Endothelial cell of umbilical vein (primary cell): ENCODE measurements around the gene PPM1N. TPM values are rescaled to one million over a fixed set of nuclear protein-coding genes. Genes with fewer than 3 reads are reported as not detected.

Experiments
- BruUV-seq: library from RNA; stranded (reverse); fragments of 400-500 nt; replicated peaks from 2 replicates; lab custom pipeline; 2021; lab: Mats Ljungman, UMichigan
- CTCF ChIA-PET: fragments of 300-600, 350-600 bp; sonication (Branson Sonifier 250); formaldehyde crosslinking; loops from one replicate; lab custom pipeline; 2021; ENCODE audit warnings: antibody characterized with exemption, inconsistent platforms; lab: Charles Lee
- POLR2A ChIA-PET: fragments of 300-600, 350-600 bp; sonication (Branson Sonifier 250); formaldehyde crosslinking; loops from one replicate; lab custom pipeline; 2021; ENCODE audit warnings: antibody characterized with exemption, inconsistent platforms; lab: Charles Lee
- DNase-seq: peaks from one replicate; pipeline ENCODE4 v3.0.0-alpha.2; 2011; ENCODE audit warnings: low read depth, low spot score
- FAIRE-seq: peaks from 2 replicates; lab custom pipeline; 2011; peaks lifted over from hg19 to GRCh38; lab: Jason Lieb, UNC
- H2AFZ ChIP-seq: 2 replicates; pipeline ENCODE4 v1.6.0; 2012; ENCODE audit warnings: low read depth, low read length, control low read depth, inconsistent platforms
- H3K27ac ChIP-seq: 2 replicates; pipeline ENCODE4 v1.5.1; 2011; ENCODE audit warnings: low read depth, mild to moderate bottlenecking, control low read depth, low read length, moderate library complexity; ENCODE audit not compliant: insufficient read depth
- H3K27me3 ChIP-seq, 2 experiments: 2 replicates each; pipeline versions ENCODE4 v1.6.0 to v1.6.1; 2011; ENCODE audit warnings: low read length in 2 of 2, mixed read lengths in 1 of 2; ENCODE audit not compliant: control insufficient read depth in 2 of 2, insufficient read depth in 2 of 2
- H3K36me3 ChIP-seq, 2 experiments: 2 replicates in 1 of 2; 3 replicates in 1 of 2; pipeline ENCODE4 v1.5.1; 2011; ENCODE audit warnings: low read length in 2 of 2, mild to moderate bottlenecking in 1 of 2, moderate library complexity in 1 of 2; ENCODE audit not compliant: control insufficient read depth in 2 of 2, insufficient read depth in 2 of 2; ENCODE audit errors: extremely low read depth in 1 of 2
- H3K4me1 ChIP-seq: 3 replicates; pipeline ENCODE4 v1.5.1; 2011; ENCODE audit warnings: mild to moderate bottlenecking, low read length; ENCODE audit not compliant: control insufficient read depth, insufficient read depth; ENCODE audit errors: extremely low read depth
- H3K4me2 ChIP-seq: 2 replicates; pipeline ENCODE4 v1.6.1; 2011; ENCODE audit warnings: low read length, control low read depth, mixed read lengths; ENCODE audit not compliant: insufficient read depth
- H3K4me3 ChIP-seq, 3 experiments: fragments of 200-600 bp in 1 of 3; sonication (generic), shearing (Covaris generic) in 1 of 3; replicated peaks in 1 of 3; 2 replicates each; pipeline ENCODE4 v1.5.1; 2011 to 2016; ENCODE audit warnings: control low read depth in 3 of 3, low read length in 3 of 3, mild to moderate bottlenecking in 2 of 3, inconsistent platforms in 1 of 3, low read depth in 1 of 3, moderate library complexity in 1 of 3; ENCODE audit not compliant: insufficient read depth in 1 of 3
- H3K79me2 ChIP-seq: 2 replicates; pipeline ENCODE4 v1.6.0; 2012; ENCODE audit warnings: low read length, inconsistent platforms; ENCODE audit not compliant: control insufficient read depth, insufficient read depth
- H3K9ac ChIP-seq: replicated peaks from 2 replicates; pipeline ENCODE3; 2011; ENCODE audit warnings: low read length, control low read depth; ENCODE audit not compliant: insufficient read depth; ENCODE audit errors: extremely low read depth
- H3K9me1 ChIP-seq: replicated peaks from 3 replicates; pipeline ENCODE4 v1.6.0; 2011; ENCODE audit warnings: mild to moderate bottlenecking, low read length; ENCODE audit not compliant: control insufficient read depth, insufficient read depth; ENCODE audit errors: extremely low read depth
- H3K9me3 ChIP-seq: replicated peaks from 2 replicates; pipeline ENCODE4 v1.5.1; 2012; ENCODE audit warnings: low read length, inconsistent platforms; ENCODE audit not compliant: control insufficient read depth, insufficient read depth
- H4K20me1 ChIP-seq: replicated peaks from 2 replicates; pipeline ENCODE3; 2011; ENCODE audit warnings: mild to moderate bottlenecking, low read length; ENCODE audit not compliant: control insufficient read depth, insufficient read depth; ENCODE audit errors: extremely low read depth
- CTCF ChIP-seq, 2 donors: IDR thresholded peaks; 1 replicate in 1 of 2; 2 replicates in 1 of 2; pipeline ENCODE4 v1.5.1; 2011; ENCODE audit warnings: low read length in 2 of 2, mild to moderate bottlenecking in 2 of 2, moderate library complexity in 2 of 2, control low read depth in 1 of 2, inconsistent platforms in 1 of 2, low read depth in 1 of 2; ENCODE audit not compliant: insufficient read depth in 1 of 2; ENCODE audit errors: extremely low read depth in 1 of 2
- EZH2 ChIP-seq: IDR thresholded peaks from 2 replicates; pipeline ENCODE4 v1.6.1; 2012; ENCODE audit warnings: borderline replicate concordance, low read depth, mild to moderate bottlenecking, moderate library complexity, low read length, inconsistent platforms; ENCODE audit not compliant: severe bottlenecking
- FOS ChIP-seq: IDR thresholded peaks from 2 replicates; pipeline ENCODE4 v1.6.1; 2011; ENCODE audit warnings: mild to moderate bottlenecking, low read length, moderate library complexity, borderline replicate concordance; ENCODE audit not compliant: insufficient read depth
- GATA2 ChIP-seq: IDR thresholded peaks from 2 replicates; pipeline ENCODE4 v1.7.0; 2011; ENCODE audit warnings: low read depth, mild to moderate bottlenecking, moderate library complexity, mixed read lengths, low read length; ENCODE audit not compliant: insufficient read length, insufficient read depth
- JUN ChIP-seq: IDR thresholded peaks from 2 replicates; pipeline ENCODE4 v1.6.1; 2011; ENCODE audit warnings: borderline replicate concordance, low read depth; ENCODE audit not compliant: insufficient read length, insufficient read depth
- MAX ChIP-seq: IDR thresholded peaks from 2 replicates; pipeline ENCODE4 v1.6.1; 2011; ENCODE audit not compliant: insufficient read depth, insufficient read length
- MYC ChIP-seq: IDR thresholded peaks from one replicate; pipeline ENCODE4 v1.6.1; 2011; ENCODE audit warnings: mild to moderate bottlenecking, low read depth, low read length
- POLR2A ChIP-seq: IDR thresholded peaks from 2 replicates; pipeline ENCODE4 v1.6.1; 2012; ENCODE audit warnings: low read depth, mild to moderate bottlenecking, control low read depth, low read length
- POLR2AphosphoS5 ChIP-seq: IDR thresholded peaks from 2 replicates; pipeline ENCODE4 v1.6.1; 2012; ENCODE audit warnings: low read depth, mild to moderate bottlenecking, control low read depth, low read length, moderate library complexity; ENCODE audit not compliant: insufficient read depth
- dilution Hi-C: fragments of 300-500 bp; cut with MboI; formaldehyde crosslinking; loops from one replicate; pipeline ENCODE4 v1.15.0; 2019; ENCODE audit warnings: low sequenced_read_pairs; ENCODE audit not compliant: extremely low pct_ligation_motif_present
- intact Hi-C: fragments of 100-400 bp; cut with micrococcal nuclease; formaldehyde crosslinking; loops from one replicate; pipeline ENCODE4 v1.10.0; 2022
- polyA plus RNA-seq, 4 experiments: library from polyadenylated mRNA; depleted of rRNA in 3 of 4; stranded (reverse) in 3 of 4; unstranded in 1 of 4; fragments of >200 nt; gene quantifications; 2 replicates each; pipeline versions ENCODE4 v1.2.1 to v1.2.3, GENCODE V29; 2011 to 2012; ENCODE audit warnings: missing spikeins in 1 of 4
- total RNA-seq: library from RNA; stranded (reverse); gene quantifications from 2 replicates; pipeline ENCODE4 v1.2.3, GENCODE V29; 2021

The PPM1N gene
- total and polyA plus RNA-seq, 2 donors (not counting 3 experiments of a cell fraction or from before 2014, with no cell fraction given), result 0.40 to 0.48 TPM

- no peak for DNase-seq
- Histone ChIP-seq H4K20me1 (no peaks in the 10 kb centered on the region), H3K4me2 (no peak overlapping the region), H3K9me3 (no peaks in the 10 kb centered on the region), H3K79me2 (no peaks in the 10 kb centered on the region), H2AFZ (no peak overlapping the region), H3K9me1 (no peaks in the 10 kb centered on the region), H3K9ac (no peak overlapping the region), H3K4me3 (no peak overlapping the region), H3K4me1 (peaks cover 9% of the 10 kb centered on the region), H3K27ac (no peak overlapping the region), H3K27me3 (no peaks in the 10 kb centered on the region), H3K36me3 (no peaks in the 10 kb centered on the region)
- TF ChIP-seq FOS, result no peak
- no peak for TF ChIP-seq GATA2
- TF ChIP-seq POLR2A, result no peak
- TF ChIP-seq MAX, result no peak
- TF ChIP-seq MYC, result no peak
- TF ChIP-seq POLR2AphosphoS5, result no peak
- TF ChIP-seq EZH2, result no peak
- no peak for TF ChIP-seq JUN
- TF ChIP-seq CTCF (IDR thresholded peaks at IDR 0.05; ENCODE audit: extremely low read depth in 1 of 2, insufficient read depth in 1 of 2, low read depth in 1 of 2, low read length in 2 of 2), result no peak
- POLR2A ChIA-PET, result no interaction called here
- intact Hi-C loops, result no loop called here
- no peak for FAIRE-seq
- CTCF ChIA-PET, result interaction anchor here (1.0 to 9.5 kb wide), 2 partner anchors 23 kb away, joined by 3 to 174 read pairs; no protein-coding TSS in a partner anchor
- dilution Hi-C loops, result no loop called here
- BruUV-seq, result no TSS peak
Measured at GRCh38 chr19:45463241-45463640, 35.0 kb upstream of the PPM1N start.
